ENCODE results near the gene TP63. TPM values are rescaled to one million over a fixed set of nuclear protein-coding genes. Genes with fewer than 3 reads are reported as not detected.

TP63 gene
- total RNA-seq, 4 donors from 2014 or later: not detected

- in situ Hi-C loops (cut with MboI; ENCODE audit: low pct_ligation_motif_present in 1 of 4, low pct_unique_long_range_greater_than_20kb in 1 of 4, low sequenced_read_pairs in 3 of 4): no loop called here
- 67% methylated on average over 2 of the region's 2 CpGs; no CpG with 5 or more reads in 1 of the 2 donors for WGBS, 2 donors (ENCODE audit: low coverage in 1 of 2)
- intact Hi-C loops (cut with DNase I; ENCODE audit: low total_unique reads): no loop called here
- Histone ChIP-seq H3K27me3 (no peaks in the 10 kb centered on the region), H3K4me3 (no peak overlapping the region), H3K4me1 (peaks cover 0 to 11% (median 0%) of the 10 kb centered on the region in 4 donors), H3K36me3 (no peaks in the 10 kb centered on the region), H3K9me3 (no peaks in the 10 kb centered on the region), H3K27ac (no peak overlapping the region)
- no peak for DNase-seq
- TF ChIP-seq CTCF (IDR thresholded peaks at IDR 0.05) (no peak), POLR2AphosphoS5 (IDR thresholded peaks at IDR 0.05) (no peak), EP300 (IDR thresholded peaks at IDR 0.05; ENCODE audit: low read depth) (no peak), POLR2A (IDR thresholded peaks at IDR 0.05) (no peak)
These were observed 81.8 kb downstream of the TP63 start for GRCh38 chr3:189712906-189713483.

- no peak overlapping the region for H3K4me3 ChIP-seq
- peaks cover 0 to 11% (median 0%) of the 10 kb centered on the region in 4 donors for H3K4me1 ChIP-seq
- intact Hi-C loops (cut with DNase I; ENCODE audit: low total_unique reads) (no loop called here), in situ Hi-C loops (cut with MboI; ENCODE audit: low pct_ligation_motif_present in 1 of 4, low pct_unique_long_range_greater_than_20kb in 1 of 4, low sequenced_read_pairs in 3 of 4) (no loop called here)
- H3K27ac ChIP-seq: no peak overlapping the region
- 51 to 64% methylated on average over 4 to 5 of the region's 5 CpGs for WGBS, 2 donors (ENCODE audit: low coverage in 1 of 2)
- no peaks in the 10 kb centered on the region for H3K9me3 ChIP-seq
- H3K27me3 ChIP-seq: no peaks in the 10 kb centered on the region
- DNase-seq: no peak
- no peak for TF ChIP-seq POLR2A (IDR thresholded peaks at IDR 0.05)
- no peak for TF ChIP-seq EP300 (IDR thresholded peaks at IDR 0.05; ENCODE audit: low read depth)
- TF ChIP-seq CTCF (IDR thresholded peaks at IDR 0.05): no peak
- no peak for TF ChIP-seq POLR2AphosphoS5 (IDR thresholded peaks at IDR 0.05)
- H3K36me3 ChIP-seq: no peaks in the 10 kb centered on the region
These were observed 84.1 kb downstream of the TP63 start for GRCh38 chr3:189714991-189715961.

- no peak for DNase-seq
- no peak overlapping the region for H3K4me3 ChIP-seq
- no peaks in the 10 kb centered on the region for H3K9me3 ChIP-seq
- TF ChIP-seq CTCF (IDR thresholded peaks at IDR 0.05): no peak
- no peak for TF ChIP-seq POLR2A (IDR thresholded peaks at IDR 0.05)
- no peak for TF ChIP-seq POLR2AphosphoS5 (IDR thresholded peaks at IDR 0.05)
- no peak for TF ChIP-seq EP300 (IDR thresholded peaks at IDR 0.05; ENCODE audit: low read depth)
- no peaks in the 10 kb centered on the region for H3K27me3 ChIP-seq
- no peaks in the 10 kb centered on the region for H3K36me3 ChIP-seq
- 81 to 87% methylated on average over 3 to 4 of the region's 4 CpGs for WGBS, 2 donors (ENCODE audit: low coverage in 1 of 2)
- intact Hi-C loops (cut with DNase I; ENCODE audit: low total_unique reads): no loop called here
- H3K27ac ChIP-seq: no peak overlapping the region
- no peaks in the 10 kb centered on the region for H3K4me1 ChIP-seq
- in situ Hi-C loops (cut with MboI; ENCODE audit: low pct_ligation_motif_present in 1 of 4, low pct_unique_long_range_greater_than_20kb in 1 of 4, low sequenced_read_pairs in 3 of 4): no loop called here
These were observed 87.0 kb downstream of the TP63 start for GRCh38 chr3:189718215-189718614.

GRCh38 chr3:189720736-189721417, 89.7 kb downstream of the TP63 start:
- Histone ChIP-seq H3K9me3 (no peaks in the 10 kb centered on the region), H3K27ac (no peak overlapping the region), H3K27me3 (no peaks in the 10 kb centered on the region), H3K36me3 (no peaks in the 10 kb centered on the region), H3K4me3 (no peak overlapping the region), H3K4me1 (no peaks in the 10 kb centered on the region)
- TF ChIP-seq POLR2AphosphoS5 (IDR thresholded peaks at IDR 0.05): no peak
- no peak for TF ChIP-seq CTCF (IDR thresholded peaks at IDR 0.05)
- TF ChIP-seq EP300 (IDR thresholded peaks at IDR 0.05; ENCODE audit: low read depth): no peak
- TF ChIP-seq POLR2A (IDR thresholded peaks at IDR 0.05): no peak
- 77 to 83% methylated on average over 4 to 5 of the region's 5 CpGs for WGBS, 2 donors (ENCODE audit: low coverage in 1 of 2)
- intact Hi-C loops (cut with DNase I; ENCODE audit: low total_unique reads) (no loop called here), in situ Hi-C loops (cut with MboI; ENCODE audit: low pct_ligation_motif_present in 1 of 4, low pct_unique_long_range_greater_than_20kb in 1 of 4, low sequenced_read_pairs in 3 of 4) (no loop called here)
- DNase-seq: peak; percentile 14
